NAMALWA (cell line): ENCODE data around the gene KRT81.
"Not testable (repeated sequence)": the region's sequence is repeated elsewhere in the genome, so short reads cannot be mapped to it uniquely, and the experiment has no call there.

Experiments
- DNase-seq: peaks from one replicate; pipeline ENCODE4 v3.0.0-alpha.2; 2015; ENCODE audit warnings: low spot score

KRT81 gene

DNA sequence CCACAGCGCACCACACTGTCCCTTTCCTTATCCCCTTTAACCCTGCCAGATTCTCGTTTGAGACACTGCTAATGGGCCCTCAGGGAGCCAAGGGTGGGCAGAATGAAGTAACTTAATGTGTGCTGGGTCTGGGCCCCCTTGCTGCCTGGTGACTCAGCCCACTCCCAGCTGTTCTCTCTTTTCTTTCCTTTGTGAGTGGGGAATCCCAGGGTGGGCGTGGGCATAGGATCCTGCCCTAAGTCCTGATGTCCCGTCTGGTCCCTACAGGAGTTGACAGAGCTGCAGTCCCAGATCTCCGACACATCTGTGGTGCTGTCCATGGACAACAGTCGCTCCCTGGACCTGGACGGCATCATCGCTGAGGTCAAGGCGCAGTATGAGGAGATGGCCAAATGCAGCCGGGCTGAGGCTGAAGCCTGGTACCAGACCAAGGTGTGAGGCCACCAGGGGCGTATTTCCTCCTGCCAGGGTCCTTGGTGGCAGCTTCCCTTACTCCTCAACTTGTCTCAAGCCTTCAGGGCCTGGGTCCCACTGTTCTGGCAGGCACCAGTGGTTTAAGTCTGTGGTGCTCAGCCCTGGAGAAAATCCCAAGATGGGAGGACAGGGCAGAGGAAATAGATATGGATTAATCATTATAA, 50.0 kb downstream of the KRT81 start:
- DNase-seq: peak; percentile 17

DNA sequence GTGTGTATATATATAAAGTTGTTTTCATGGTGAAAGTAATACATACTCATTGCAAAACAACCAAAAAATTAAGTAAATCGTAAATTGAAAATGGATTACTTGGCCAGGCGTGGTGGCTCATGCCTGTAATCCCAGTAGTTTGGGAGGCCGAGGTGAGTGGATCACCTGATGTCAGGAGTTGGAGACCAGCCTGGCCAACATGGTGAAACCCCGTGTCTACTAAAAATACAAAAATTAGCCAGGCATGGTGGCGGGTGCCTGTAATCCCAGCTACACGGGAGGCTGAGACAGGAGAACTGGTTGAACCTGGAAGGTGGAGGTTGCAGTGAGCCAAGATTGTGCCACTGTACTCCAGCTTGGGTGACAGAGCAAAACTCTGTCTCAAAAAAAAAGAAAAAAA, 51.1 kb downstream of the KRT81 start:
- not testable (repeated sequence) for DNase-seq

DNA sequence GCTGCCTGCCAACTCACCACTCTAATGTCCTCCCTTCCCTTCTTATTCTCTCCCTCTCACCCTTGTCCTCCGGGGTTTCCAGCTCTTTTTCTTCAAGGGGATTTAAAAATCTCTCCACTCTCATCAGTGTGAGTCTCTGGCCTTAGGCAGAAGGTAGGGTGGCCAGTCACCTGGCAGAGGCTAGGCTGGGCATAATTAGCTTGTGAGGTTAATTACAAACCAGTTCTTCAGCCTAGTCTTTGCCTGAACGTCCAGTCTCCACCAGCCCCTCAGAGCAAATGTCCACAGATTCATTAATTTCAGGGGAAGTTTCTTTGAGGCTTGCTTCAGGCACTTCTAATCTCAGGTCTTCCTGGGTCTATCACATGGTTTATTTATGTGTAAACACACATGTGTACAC, 51.6 kb downstream of the KRT81 start:
- no peak for DNase-seq

DNA sequence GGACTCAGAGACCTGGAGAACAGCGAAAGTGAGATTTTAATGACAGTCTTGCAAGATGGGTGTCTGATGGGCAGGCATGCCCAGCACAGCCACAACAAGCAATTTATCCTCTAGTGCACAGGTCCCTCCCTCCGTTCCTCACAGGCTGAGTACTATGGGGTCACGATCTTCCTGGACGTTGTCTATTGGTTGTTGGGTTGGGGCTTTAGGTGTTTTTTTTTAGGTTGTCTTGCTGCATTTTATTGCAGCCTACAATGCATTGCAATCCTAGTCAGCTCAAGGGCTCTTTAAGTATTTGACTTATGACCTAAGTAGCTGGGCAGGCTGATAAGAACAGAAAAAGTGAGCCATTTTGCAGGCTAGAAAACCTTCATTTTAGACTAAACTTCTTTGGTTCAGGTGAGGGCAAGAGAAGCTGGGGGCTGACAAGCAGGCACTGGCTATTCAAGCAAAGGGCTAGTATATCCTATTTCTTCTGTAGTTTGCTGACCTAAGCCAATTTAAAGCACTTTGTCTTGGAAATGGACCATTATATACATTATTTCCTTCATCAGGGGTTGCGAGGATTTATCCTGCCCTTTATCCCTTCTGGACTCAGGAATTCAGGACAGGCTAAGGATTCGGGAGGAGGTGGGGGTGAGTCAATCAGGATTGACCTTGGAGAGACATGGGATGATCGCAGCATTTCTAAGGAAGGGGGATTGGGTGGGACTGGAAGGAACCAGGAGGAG, 52.3 kb downstream of the KRT81 start:
- DNase-seq: no peak

DNA sequence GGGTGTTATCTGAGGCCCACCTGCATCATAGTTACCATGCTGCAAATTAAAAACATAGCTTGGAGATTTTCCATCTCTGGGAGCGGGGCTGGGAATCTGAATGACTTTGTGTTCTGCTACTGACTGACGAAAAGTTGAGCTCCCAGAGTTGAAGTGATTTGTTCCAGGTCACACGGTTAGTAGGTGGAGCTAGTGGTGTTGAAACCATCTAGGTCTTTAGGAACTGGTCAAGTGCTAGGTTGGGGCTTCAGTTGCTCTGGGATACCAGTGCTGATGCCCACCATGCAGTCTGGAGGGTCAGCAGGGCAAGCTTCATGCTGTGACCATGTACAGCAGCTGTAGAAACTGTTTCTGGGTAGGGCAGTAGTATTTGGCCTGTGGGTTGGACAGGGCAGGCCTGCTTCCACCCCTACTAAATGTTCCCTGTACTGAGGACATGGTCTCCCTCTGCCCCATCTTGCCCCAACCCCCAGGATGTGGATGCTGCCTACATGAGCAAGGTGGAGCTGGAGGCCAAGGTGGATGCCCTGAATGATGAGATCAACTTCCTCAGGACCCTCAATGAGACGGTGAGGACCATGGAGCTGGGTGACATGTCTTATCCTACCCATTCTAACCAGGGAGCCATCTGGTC, 53.0 kb downstream of the KRT81 start:
- DNase-seq: no peak

DNA sequence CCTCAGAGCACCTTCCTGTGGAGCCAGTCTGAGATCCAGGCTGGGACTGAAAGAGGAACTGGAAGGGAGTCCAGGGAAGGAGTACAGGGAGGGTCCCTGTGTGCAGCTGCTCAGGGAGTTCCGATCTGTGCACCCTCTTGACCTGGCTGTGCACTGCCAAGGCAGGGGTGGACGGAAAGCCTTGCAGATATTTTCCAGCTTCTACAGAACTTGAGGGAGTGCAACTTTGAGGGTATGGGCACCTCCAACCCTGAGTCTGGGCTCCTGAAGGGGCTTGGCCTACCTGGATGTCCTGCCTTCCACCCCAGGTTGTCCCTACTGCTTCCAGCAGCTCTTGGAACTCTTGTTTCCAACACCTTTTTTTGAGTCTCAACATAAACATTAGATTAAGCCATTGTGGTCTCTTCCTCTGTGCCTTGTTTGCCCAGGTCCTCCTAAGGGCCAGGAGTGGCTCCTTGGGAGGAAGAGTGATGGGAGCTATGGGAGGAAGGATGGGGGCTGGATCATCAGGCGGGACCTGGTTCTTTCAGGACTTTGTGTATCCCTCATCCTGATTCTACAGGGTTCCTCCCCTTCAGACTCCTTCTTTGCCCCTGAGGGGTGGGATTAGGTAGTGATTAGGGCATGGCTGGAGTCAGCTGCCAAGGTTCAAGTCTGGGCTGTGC, 54.8 kb downstream of the KRT81 start:
- no peak for DNase-seq
